Measurements from ENCODE around the gene PROM2. TPM values are rescaled to one million over a fixed set of nuclear protein-coding genes. Genes with fewer than 3 reads are reported as not detected.

Gene PROM2
- total RNA-seq, 1 donor from 2014 or later = 22.1 TPM

- no peak for TF ChIP-seq CTCF (IDR thresholded peaks at IDR 0.05; ENCODE audit: unreplicated experiment)
- Mint-ChIP-seq H3K36me3 (peaks cover 17% of the 10 kb centered on the region), H3K27me3 (ENCODE audit: low read depth) (no peaks in the 10 kb centered on the region), H3K4me3 (no peak overlapping the region), H3K27ac (no peak overlapping the region), H3K4me1 (no peaks in the 10 kb centered on the region), H3K9me3 (peaks cover 20% of the 10 kb centered on the region)
- DNase-seq (ENCODE audit: low spot score in 2 of 2, unreplicated experiment in 2 of 2) = no peak
Measured at GRCh38 chr2:95287806-95288205, 13.6 kb downstream of the PROM2 start.

GRCh38 chr2:95289253-95289652, 15.0 kb downstream of the PROM2 start:
- H3K27ac Mint-ChIP-seq = no peak overlapping the region
- TF ChIP-seq CTCF (IDR thresholded peaks at IDR 0.05; ENCODE audit: unreplicated experiment) = no peak
- no peak for DNase-seq (ENCODE audit: low spot score in 2 of 2, unreplicated experiment in 2 of 2)
- H3K27me3 Mint-ChIP-seq (ENCODE audit: low read depth) = no peaks in the 10 kb centered on the region
- peaks cover 17% of the 10 kb centered on the region for H3K36me3 Mint-ChIP-seq
- H3K4me1 Mint-ChIP-seq = no peaks in the 10 kb centered on the region
- H3K9me3 Mint-ChIP-seq = peaks cover 20% of the 10 kb centered on the region
- H3K4me3 Mint-ChIP-seq = no peak overlapping the region

GRCh38 chr2:95291222-95291621, 17.0 kb downstream of the PROM2 start:
- peaks cover 20% of the 10 kb centered on the region for H3K9me3 Mint-ChIP-seq
- no peak for DNase-seq (ENCODE audit: low spot score in 2 of 2, unreplicated experiment in 2 of 2)
- H3K36me3 Mint-ChIP-seq = peaks cover 17% of the 10 kb centered on the region
- no peak overlapping the region for H3K27ac Mint-ChIP-seq
- H3K4me1 Mint-ChIP-seq = peaks cover under 1% of the 10 kb centered on the region
- H3K4me3 Mint-ChIP-seq = no peak overlapping the region
- no peak for TF ChIP-seq CTCF (IDR thresholded peaks at IDR 0.05; ENCODE audit: unreplicated experiment)
- no peaks in the 10 kb centered on the region for H3K27me3 Mint-ChIP-seq (ENCODE audit: low read depth)

GRCh38 chr2:95292623-95293260, 18.5 kb downstream of the PROM2 start:
- H3K27me3 Mint-ChIP-seq (ENCODE audit: low read depth) = peaks cover 3% of the 10 kb centered on the region
- no peak overlapping the region for H3K4me3 Mint-ChIP-seq
- TF ChIP-seq CTCF (IDR thresholded peaks at IDR 0.05; ENCODE audit: unreplicated experiment) = no peak
- no peak overlapping the region for H3K27ac Mint-ChIP-seq
- H3K9me3 Mint-ChIP-seq = peaks cover 20% of the 10 kb centered on the region
- H3K36me3 Mint-ChIP-seq = peaks cover 17% of the 10 kb centered on the region
- no peak for DNase-seq (ENCODE audit: low spot score in 2 of 2, unreplicated experiment in 2 of 2)
- H3K4me1 Mint-ChIP-seq = peaks cover 14% of the 10 kb centered on the region

GRCh38 chr2:95294579-95295250, 20.5 kb downstream of the PROM2 start:
- Mint-ChIP-seq H3K27me3 (ENCODE audit: low read depth) (peaks cover 8% of the 10 kb centered on the region), H3K27ac (no peak overlapping the region), H3K4me3 (no peak overlapping the region), H3K36me3 (peaks cover 17% of the 10 kb centered on the region), H3K9me3 (peaks cover 20% of the 10 kb centered on the region), H3K4me1 (peaks cover 20% of the 10 kb centered on the region)
- TF ChIP-seq CTCF (IDR thresholded peaks at IDR 0.05; ENCODE audit: unreplicated experiment) = no peak
- no peak for DNase-seq (ENCODE audit: low spot score in 2 of 2, unreplicated experiment in 2 of 2)
